Measurements from ENCODE around the gene FCGR3A.
A peak's percentile ranks its signal among the peaks of the same experiment; 100 is the strongest.
"Not testable (repeated sequence)": the region's sequence is repeated elsewhere in the genome, so short reads cannot be mapped to it uniquely, and the experiment has no call there.

The FCGR3A gene

DNA sequence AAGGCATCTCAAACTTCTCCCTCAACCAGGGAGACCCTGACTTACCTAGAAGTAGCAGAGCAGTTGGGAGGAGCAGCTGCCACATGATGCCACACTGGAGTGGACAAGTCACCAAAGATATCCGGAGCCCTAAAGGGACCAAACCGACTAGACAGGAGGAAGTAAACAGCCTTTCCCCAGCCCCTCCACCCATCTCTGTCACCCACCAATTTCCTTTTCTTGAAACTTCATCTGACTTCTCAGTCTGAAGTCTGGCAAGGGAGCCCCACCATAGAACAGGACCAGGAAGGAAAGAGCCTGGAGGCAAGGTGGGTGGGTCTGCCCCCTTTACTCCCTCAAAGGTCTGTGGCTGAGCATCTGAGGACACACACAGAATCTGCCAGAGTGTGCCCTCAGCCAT is at the start of gene FCGR3A:
TSS of gene FCGR3A (minus strand) at position 167 of the 400 bp plus-strand sequence. CDS start at position 85, 82 bp downstream.
- peak in 1 of 2 donors; percentile 23 for DNase-seq

DNA sequence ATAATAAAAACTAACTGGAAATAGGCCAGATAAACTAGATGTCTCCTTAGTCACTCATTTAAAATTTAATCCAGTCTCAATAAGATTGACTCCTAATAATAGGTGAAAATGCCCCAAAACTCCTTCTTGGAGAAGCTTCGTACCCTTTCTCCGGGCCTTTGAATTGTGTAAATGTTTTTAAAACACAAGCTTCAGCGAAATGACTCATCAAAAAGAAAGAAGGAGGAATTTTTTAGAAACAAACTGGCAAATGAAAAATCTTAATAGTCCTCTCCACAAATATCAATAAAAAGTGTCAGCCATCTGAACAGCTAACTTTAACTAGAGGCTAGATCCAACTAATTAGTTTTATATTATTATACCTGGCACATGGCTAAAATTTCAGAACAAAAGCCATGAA is 47.5 kb upstream of the FCGR3A start:
- DNase-seq = not testable (repeated sequence)

DNA sequence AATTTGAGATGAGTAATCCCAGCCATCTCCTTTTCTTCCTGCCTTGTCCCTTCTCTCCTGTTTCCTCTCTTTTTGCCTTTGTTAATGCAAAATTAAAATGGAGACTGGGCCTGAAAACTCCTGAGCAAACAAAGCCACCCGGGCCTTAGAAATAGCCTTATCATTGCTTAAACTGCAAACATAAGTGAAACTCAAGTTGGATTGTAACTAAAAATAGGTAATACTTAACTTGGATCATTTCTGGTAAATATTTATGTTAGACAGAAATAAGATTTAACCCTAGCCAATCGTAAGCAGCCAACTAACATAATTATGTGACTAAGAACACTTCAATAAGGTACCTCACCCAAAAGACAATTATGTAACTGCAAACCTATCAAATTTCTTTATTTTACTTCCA is 46.0 kb upstream of the FCGR3A start:
- not testable (repeated sequence) for DNase-seq

DNA sequence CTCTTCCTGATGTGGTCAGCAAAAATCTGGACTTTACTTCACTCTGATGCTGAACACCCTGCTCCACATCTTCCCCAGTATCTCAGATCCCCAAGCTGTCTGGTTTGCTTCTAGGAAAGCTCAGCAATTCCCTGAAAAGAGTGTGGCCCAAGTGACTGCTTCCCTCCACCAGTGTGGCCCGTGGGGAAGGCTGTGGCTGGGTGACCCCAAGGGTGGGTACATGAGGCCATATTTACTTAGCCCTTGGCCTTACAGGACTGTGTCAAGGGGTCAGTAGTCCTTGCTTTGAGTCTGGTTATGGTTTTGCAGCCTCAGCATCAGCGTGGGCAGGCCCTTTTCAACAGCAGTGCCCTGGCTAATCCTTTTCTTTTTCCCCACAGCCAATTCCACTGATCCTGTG is 45.6 kb upstream of the FCGR3A start:
- DNase-seq = not testable (repeated sequence)

DNA sequence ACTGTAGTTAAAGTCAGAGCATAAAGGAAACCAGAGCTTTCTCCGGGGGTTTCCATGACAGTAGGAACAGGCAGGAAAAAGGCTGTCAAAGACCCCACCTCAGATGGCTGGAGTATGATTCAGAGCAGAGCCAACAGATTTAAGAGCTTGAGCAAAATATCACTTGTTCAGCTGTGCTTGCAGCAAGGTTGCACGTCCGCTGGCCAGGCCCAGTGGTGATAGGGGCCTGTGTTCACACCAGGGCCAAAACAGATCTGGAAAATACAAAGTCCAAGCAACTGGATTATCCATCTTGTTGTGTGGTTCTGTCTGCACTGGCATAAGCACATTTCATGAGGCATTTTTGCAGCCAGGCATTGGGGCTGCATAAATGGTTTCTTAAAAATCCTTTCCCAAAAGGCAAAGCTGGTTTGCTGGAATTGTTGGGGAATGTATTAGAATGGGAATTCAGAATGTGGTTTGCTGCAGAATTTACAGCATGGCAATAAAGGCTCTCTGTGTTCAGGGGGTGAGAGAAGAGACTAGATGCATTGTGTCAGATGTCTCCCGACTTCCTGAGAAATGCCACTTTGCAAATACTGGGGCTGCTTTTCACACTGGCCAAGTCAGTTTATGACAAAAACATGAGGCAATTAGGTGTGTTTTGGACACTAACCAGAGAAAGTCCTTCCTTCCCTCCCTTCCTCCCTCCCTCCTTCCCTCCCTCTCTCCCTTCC is 44.8 kb upstream of the FCGR3A start:
- peak; percentile 1 to 37 for DNase-seq

DNA sequence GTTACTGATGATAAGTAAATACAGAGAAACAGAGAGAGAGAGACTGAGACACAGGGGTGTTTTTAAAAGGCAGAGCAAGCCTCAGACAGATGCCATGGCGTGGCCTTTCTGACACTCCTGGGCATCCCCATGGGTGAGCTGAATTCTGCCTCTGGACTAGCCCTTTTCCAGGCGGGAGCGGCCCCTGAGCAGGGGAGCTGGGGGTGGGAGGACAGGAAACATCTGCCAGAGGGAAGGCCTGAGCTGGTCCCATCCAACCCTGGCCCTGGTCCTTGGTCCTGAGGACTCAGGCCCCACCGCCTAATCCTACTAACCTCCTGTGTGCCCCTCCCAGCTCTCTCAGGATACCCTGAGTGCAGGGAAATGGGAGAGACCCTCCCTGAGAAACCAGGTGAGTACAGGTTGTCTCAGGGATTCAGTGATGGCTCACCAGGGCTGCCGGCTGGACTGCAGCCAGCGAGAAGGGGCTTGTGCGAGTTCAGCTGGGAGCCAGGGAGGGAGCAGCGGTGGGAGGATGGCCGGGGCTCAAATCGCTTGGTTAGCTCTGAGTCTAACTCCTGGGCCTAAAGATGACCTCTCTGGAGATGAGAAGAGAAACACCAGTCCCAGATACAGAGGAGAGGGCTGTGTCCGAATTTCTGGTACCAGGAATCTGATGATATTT is 43.6 kb upstream of the FCGR3A start:
- DNase-seq = not testable (repeated sequence)

DNA sequence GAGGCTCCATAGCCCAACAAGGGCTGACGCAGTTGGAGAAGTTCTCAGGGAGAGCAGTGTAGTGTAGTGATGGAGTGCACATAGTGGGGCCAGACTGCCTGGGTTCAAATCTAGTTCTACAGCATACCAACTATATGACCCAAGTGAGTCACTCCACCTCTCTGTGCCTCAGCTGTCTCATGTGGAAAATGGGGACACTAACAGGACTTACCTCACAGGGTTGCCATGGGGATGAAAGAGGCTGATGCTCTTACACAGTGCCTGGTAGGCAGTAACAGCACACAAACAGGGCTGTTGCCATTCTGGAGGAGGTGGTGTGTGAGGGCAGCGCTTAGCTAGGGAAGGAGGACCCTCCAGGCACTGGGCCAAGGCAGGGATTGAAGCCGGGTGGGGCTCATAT is 43.0 kb upstream of the FCGR3A start:
- not testable (repeated sequence) for DNase-seq

DNA sequence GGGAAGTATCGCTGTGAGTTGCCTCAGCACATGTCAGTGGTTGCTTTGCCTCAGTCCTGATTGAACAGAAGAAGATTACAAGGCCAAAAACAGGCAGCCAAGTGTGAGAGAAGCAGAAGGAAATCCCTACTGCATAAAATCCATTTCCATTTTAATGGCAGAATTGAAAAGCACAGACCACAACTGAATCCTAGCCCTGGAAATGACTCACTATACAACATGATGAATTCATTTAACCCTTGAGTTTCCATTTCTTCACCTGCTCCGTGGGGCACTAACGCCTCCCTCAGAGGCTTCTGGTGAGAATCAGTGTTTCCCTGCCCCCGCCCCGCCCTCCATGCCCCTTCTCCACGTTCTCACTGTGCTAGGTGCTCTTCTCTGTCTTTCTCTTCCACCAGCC is 40.3 kb upstream of the FCGR3A start:
- DNase-seq = not testable (repeated sequence)

DNA sequence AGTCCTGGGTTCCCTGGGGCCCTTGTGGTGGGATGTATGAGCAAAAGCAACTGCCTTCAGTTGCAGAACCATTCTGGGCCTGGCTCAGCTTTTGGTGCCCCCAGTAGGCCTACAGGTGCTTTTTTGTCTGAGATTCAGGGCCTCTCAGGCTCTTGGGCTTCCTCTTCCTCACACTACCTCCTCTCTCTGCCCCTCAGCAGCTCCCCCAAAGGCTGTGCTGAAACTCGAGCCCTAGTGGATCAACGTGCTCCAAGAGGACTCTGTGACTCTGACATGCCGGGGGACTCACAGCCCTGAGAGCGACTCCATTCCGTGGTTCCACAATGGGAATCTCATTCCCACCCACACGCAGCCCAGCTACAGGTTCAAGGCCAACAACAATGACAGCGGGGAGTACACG is 39.7 kb upstream of the FCGR3A start:
- not testable (repeated sequence) for DNase-seq

DNA sequence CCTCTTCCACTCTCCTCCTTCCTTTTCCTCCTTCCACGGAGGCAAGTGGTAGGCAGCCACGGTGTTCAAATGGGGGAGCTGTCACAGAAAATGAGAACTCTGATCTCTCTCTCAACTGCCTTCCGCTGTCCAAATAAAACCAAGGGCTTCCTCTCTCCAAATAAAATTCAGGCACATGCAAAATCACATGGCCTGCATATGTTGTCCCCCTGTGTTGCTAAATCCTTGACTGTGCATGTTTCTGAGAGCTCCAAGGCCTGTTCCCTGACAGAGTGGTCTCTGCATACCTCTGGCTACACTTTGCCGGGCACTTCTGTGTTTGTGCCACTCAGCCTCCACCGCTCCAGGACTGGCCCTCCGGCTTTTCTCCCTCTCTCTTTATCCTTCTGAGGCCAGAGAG is 39.0 kb upstream of the FCGR3A start:
- DNase-seq = not testable (repeated sequence)

DNA sequence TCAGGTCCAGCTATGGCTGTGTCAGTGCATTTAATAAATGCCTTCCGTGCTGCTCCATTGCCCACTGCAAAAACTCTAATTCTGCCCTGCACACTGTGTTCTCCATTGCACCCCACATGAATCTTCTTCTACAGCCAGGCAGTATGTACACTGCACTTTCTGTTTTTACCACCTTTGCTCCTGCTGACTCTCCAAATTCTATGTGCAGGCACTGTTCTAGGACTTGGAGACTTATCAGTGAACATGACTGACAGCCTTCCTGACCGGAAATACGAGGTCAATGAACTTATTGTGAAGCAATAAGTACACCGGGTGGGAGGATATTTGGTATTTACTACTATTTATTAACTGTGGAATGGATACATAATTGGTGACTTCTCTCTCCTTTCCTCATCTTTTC is 33.3 kb upstream of the FCGR3A start:
- not testable (repeated sequence) for DNase-seq

DNA sequence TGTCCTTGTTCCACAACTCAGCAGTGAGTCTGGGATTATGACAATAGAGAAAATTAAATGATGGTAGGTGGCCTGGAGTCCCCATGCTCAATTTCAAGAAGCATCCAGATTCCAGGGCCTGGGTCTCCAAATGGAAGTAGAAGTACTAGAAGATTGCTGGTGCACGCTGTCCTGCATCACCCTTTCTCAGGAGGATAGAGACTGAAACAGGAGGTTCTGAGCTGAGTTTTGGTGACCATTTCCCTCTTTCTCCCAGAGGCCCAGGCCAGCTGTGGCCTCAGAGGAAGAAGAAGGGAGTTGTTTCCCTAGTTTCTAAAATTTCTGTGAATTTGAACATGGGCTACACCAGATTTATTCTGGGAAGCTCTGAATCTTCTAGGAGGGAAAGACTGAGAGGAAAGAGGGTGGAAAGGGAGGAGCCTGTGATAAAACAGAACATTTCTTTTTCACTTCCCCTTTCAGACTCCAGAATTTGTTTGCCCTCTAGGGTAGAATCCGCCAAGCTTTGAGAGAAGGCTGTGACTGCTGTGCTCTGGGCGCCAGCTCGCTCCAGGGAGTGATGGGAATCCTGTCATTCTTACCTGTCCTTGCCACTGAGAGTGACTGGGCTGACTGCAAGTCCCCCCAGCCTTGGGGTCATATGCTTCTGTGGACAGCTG is 31.4 kb upstream of the FCGR3A start:
- DNase-seq = not testable (repeated sequence)

DNA sequence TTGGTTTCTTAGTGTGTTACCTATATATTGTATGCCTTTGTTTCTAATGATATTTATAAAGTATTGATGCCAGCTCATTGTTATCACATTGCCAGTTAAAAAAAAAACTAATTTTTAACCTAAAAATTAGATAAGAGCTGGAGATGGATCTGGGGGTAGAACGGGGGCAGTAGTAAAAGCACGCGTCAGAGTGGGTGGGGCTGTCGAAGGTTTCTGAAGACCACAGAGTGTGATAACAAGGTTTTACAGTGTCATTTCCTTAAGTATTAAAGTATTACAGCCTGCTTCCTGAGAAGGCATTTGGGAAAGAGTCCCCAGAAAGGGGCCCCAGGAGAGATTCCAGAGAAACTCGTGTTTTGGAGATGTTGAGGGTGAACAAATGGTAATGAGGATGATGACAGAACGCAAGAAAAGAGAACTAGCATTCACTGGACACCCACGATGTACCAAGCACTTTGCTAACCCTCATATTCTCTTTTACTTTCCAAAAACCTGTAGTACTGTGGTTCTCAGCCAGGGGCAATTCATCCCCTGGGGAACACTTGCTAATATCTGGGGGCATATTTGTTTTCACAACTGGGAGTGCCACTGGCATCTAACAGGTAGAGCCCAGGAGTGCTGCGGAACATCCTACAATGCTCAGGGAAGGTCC is 30.4 kb upstream of the FCGR3A start:
- DNase-seq = not testable (repeated sequence)

DNA sequence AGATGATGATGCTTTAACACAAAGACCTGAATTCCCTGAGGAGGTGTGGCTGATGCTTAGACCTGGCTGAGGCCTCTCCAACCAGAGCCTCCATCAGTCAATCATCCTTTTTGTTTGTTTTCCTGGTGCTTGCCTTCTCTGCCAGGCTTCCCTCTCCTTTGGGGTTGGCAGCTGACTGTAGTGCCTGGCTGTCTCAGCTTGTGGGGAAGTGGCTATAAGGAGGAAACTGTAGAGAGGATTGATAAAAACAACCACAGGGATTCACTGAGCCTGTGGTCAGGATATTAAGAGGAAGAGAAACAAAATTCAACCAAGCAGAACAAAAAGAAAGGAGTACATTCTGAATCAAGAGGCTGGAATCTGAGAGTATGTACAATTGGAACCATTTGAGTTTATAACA is 27.1 kb upstream of the FCGR3A start:
- not testable (repeated sequence) for DNase-seq

DNA sequence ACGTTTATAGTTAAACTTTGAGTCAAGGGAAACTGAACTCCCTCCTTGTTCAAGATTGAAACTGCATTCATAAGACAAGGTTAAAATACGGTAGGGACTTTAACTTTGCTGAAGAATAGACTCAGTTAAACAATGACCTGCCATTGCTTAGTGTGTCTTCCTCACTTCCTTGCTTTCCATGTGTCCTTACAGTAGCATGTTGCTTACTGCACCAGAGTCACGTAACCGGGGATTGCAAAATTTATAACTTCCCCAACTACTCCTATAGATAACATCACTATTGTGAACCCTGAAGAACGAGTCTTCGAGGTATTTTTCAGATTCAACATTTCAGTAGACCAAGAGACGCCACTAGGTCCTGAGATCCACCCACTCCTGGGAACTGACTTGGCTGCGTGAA is 22.1 kb upstream of the FCGR3A start:
- not testable (repeated sequence) for DNase-seq

DNA sequence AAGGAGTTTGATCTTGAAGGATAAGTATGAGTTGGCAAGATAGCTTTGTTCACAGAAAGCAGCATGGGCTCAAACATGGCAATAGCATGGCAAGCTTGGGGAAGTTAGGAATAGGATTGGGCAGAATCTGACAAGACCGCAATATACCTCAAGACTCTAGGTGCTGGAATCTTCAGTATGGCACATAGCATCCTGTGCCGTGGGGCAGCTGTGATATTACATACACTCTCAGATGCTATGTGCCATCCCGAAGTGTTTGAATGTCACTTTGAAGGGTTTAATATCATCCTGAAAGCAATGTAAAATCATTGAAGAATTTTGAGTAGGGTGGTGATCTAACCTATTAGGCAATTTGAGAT is 17.0 kb upstream of the FCGR3A start:
- not testable (repeated sequence) for DNase-seq

DNA sequence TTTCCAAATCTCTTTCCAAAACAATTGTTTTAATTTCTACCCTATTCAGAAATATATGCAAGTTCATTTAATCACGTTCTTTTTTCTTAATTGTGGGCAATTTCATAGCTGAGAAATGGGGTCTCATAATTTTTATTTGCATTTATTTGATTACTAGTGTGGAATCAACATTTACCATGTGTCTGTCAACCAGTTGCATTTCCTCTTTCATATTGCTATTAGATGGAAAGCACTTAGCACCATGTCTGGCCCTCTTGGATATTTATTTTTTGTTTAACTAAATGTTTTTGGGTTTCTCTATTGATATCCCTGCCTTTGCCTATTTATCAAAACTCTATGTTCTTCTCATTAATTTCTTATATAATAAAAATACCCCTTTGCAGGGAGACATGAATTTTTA is 13.9 kb upstream of the FCGR3A start:
- DNase-seq = not testable (repeated sequence)

DNA sequence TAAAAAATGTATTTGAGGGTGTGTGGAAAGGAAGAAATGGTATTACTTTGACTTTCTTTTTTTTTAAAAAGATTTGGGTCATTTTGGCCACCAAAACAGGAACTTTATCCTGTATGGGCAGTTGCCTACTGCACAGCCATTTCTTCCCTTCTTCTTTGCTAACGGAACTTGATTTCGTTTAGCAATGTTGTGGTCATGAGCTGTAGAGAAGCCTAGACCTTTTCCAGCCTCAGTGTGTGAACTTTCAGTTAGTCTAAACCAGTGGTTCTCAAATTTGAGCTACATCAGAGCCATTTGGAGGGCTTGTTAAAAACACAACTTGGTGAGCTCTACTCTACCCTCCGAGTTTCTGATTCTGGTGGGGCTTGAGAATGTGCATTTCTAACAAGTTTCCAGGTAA is 12.8 kb upstream of the FCGR3A start:
- DNase-seq = not testable (repeated sequence)

DNA sequence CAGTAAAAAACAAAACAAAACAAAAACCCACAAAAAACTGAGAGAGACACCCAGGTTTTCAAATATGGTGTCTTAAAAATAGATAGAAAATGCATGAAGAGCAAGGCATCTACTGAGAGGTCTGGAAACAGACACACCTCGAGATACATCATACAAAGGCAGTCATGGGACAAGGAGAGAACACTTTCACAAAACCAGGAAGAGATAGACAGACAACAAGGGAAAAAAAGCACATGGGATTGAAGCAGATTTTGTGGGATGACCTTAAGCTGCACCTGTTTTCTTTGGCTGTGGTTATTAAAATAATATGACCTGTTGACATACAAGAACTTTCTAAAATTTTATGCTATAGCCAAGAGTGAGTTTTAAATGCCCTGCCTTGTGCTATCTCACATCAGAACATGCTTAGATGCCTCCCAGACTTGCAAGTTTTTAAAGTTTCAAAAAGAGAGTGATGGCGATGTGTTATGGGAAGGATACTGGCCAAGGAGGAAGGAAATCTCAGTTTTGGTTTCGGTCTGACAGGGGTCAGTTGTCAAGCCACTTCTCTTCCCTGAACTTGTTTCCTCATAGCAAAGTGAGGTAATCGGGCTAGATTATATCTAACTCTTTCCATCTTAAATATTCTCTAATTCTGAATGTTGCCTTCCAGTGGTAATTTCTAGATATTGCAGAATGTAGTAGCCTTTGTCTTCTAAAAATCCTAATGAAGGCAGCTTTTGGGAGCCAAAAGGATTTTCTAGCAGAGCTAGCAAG is 11.5 kb upstream of the FCGR3A start:
- peak; percentile 18 to 42 for DNase-seq

DNA sequence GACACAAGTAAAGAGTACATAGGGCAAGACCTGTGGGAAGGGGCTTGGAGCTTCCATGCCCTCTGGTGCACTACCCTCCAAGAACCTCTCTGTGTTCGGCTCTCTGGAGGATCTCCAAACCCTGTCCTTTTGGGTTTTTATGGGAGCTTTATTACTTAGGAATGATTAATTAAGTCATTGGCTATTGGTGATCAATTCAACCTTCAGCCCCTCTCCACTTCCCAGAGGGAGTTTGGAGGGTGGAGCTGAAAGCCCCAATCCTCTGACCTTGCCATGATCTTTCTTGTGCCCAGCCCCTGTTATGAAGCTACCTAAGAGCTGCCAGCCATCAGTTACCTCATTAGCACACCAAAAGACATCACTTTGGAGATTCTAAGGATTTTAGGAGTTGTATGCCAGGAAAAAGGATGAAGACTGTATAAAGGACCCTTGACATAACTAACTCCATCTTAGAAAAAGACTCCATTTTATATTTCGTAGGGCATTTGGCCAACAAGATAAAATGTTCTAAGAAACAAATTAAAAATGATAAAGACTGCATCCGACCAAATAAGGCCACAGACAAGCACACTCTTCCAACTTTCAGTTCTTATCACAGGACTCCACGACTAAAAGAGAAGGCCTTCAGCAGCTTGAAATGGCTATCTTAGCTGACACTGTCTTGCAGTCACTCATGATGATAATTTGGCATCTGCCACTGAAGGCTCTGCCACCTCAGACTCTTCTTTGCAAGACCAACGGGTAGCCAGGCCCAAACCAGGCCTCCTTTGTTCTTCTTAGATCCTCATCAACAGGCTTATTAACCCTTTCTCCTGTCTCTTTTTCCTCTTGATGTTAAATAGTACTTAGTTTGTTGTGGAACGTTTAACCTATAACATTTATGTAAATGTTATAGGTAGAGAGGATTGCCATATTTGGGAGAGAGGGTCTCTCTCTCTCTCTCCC is 8.2 kb upstream of the FCGR3A start:
- not testable (repeated sequence) for DNase-seq

DNA sequence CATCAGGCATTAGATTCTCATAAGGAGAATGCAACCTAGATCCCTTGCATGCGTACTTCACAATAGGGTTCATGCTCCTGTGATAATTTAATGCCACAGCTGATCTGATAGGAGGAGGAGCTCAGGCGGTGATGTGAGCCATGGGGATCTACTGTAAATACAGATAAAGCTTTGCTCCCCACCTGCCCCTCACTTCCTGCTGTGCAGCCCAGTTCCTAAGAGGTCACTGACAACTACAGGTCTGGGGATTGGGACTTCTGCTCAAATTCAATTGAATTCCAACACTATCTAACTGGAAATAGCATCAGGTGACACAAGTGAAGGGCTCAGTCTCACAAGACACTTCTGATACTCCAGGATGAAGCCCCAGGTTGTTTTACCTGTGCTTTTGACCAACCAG is 7.4 kb upstream of the FCGR3A start:
- not testable (repeated sequence) for DNase-seq

Data from hippocampal formation (tissue), 2 donors.